HG03460 (cell line): ENCODE measurements around the gene ZER1.

Experiments
- ATAC-seq: cut with Tn5 transposase; IDR thresholded peaks from one replicate; pipeline ENCODE4 v1.9.1; 2021; ENCODE audit not compliant: unreplicated experiment

ZER1 gene

GRCh38 chr9:128743421-128743820 is 28.3 kb downstream of the ZER1 start:
- no peak for ATAC-seq

DNA sequence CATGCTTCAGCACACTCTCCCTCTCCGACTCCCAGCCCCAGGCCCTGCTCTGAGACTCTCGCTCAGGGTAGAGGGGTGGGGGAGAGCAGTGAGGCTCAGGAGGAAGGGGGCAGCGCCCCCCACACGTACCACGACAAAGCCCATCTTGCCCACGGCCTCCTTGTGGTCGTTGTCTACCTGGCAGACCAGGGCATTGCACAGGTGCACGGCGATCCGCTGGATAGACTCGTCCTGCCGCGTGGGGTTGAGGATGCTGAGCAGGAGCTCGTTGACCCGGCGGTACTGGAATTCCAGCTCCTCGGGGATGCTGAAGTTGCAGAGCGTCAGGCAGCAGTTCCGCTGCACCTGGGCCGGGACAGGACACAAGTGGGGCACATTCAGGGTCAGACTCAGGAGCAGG is 29.3 kb downstream of the ZER1 start:
- no peak for ATAC-seq

DNA sequence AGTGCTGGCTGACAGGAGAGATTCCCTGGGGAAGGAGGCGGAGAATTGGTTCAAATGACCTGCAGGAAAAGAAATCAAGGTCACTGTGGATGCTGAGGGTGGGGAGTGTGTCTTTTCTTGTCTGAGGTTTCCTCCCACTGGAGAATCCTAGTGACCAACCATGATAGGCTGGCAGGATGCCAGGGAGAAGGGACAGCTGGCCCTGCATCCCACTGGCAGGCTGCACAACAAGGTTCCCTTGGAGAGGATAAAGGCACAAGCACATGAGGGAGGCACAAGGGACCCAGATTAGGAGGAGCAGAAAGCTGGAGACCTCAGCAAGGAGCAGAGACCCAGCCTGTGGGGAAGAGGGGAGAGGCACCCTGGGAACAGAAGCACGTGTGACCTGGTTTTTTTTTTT is 36.4 kb downstream of the ZER1 start:
- no peak for ATAC-seq

- ATAC-seq = no peak
Measured at GRCh38 chr9:128733256-128733655, 38.5 kb downstream of the ZER1 start.

- ATAC-seq = no peak
Measured at GRCh38 chr9:128732576-128732975, 39.2 kb downstream of the ZER1 start.

GRCh38 chr9:128731691-128732090 is 40.0 kb downstream of the ZER1 start:
- ATAC-seq = no peak

DNA sequence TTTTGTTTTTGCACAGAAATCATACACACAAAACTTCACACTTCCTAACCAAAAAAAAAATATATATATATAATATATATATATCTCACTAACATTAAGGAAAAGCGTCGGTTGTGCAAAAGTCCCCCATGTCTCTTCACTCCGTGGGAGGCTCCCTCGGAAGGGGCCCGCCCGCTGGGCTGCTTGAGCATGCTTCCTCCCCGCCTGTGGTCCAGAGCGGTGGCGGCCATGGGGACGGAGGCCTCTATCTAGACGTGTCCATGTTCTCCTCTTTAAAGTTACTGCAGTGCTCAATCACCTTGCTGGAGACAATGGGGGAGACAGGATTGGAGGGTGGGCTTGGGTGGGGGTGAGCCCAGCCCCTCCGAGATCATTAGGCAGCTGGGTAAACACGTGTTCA is 40.6 kb downstream of the ZER1 start:
- no peak for ATAC-seq

DNA sequence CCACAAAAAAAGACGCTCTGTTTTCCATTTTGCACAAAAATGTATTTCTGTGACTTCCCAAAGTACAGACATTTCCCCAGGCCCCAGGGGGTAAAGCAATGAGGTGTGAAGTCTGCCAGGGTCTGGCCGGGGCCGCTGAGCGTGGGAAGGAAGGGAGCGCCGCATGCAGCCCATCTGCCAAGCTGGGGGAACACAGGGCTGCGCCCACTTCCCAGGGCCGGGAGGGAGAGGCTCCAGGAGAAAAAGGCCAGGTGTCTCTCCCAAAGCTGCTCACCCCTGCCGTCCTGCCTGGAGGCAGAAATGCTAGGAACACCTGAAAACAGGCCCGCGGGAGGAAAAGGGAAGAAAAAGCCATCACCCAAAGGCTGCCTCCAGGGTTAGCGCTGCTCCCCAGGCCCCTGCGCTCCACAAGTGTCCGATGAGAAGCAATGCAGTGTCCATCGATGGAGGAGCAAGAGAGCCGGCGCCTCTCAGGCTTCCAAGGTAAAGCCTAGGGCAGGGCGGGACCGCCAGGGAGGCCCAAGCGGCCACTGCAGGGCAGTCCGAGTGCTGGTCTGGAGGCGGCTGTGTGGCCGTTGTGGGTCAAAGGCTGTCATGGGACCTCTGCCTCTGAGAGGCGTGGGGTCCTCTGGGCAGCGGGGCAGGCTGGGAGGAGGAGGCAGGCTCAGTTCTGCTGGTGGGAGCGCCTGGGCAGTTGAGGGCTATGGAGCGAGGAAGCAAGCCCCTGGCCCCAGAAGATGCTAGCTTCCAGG is 41.8 kb downstream of the ZER1 start:
- no peak for ATAC-seq

- no peak for ATAC-seq
Measured at GRCh38 chr9:128729302-128729701, 42.4 kb downstream of the ZER1 start.

DNA sequence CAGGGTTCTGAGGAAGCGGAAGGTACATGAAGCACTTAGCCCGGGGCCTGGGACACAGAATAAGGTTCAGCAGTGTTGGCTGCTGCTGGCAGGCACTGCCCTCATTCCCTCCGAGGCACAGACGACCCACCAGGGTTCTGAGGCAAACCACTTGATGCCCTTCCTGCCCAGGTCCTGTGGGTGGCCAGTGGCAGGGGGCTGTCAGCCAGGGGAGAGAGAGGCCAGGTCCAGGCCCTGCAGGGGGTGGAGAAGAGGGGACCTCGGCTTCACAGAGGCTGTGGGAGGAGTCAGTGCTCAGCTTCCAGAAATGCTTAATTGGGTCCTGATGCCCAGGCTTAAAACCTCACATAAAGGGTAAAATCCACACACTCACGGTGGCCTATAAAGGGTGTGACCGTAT is 43.4 kb downstream of the ZER1 start:
- ATAC-seq = no peak

- no peak for ATAC-seq
Measured at GRCh38 chr9:128727640-128728248, 44.0 kb downstream of the ZER1 start.

- ATAC-seq = no peak
Measured at GRCh38 chr9:128724744-128725211, 46.9 kb downstream of the ZER1 start.

DNA sequence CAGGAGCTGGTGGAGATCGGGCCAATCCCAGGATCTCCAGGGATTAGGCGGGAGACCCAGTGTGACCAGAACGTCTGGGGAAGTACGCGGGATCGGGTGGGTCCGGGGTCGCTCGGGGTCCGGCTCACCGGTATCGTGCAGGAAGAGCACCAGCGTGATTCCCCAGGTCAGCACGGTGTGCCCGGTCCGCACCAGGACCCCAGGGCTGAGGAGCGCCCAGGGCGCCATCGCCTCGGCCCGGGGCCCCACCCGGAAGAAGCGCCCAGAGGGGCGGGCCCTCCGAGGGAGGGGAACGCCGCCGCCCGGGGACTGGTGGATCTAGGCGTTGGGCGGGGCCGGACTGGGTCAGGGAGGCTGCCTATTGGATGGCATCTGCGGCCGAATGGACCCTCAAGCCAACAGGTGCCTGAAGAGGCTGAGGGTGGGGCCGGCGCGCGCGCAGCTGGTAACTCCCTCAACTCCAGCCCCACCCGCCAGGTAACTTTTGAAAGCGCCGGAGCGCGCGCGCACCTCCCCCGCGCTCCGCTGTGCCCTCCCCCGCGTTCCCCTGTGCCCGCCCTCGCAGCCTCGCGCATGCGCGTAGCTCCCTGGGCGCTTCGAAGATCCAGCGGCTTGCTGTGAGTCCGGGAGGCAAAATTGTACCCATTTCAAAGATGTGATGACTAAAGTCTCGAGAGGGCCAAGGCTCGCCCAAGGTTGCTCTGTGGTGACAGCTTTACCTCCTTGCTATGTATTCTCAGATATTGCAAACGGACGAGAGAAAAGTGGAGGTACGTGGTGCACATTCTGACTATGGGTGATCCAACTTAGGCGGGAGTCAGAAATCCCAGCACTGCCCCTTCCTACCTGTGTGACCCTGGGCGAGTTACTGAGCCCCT is 47.6 kb downstream of the ZER1 start, which contains the start of gene ZDHHC12:
TSS of gene ZDHHC12 (minus strand) at position 262 of the 878 bp plus-strand sequence. CDS start at position 228, 34 bp downstream.
- peak; percentile 96 for ATAC-seq

GRCh38 chr9:128723352-128723865 is 48.3 kb downstream of the ZER1 start:
- no peak for ATAC-seq

DNA sequence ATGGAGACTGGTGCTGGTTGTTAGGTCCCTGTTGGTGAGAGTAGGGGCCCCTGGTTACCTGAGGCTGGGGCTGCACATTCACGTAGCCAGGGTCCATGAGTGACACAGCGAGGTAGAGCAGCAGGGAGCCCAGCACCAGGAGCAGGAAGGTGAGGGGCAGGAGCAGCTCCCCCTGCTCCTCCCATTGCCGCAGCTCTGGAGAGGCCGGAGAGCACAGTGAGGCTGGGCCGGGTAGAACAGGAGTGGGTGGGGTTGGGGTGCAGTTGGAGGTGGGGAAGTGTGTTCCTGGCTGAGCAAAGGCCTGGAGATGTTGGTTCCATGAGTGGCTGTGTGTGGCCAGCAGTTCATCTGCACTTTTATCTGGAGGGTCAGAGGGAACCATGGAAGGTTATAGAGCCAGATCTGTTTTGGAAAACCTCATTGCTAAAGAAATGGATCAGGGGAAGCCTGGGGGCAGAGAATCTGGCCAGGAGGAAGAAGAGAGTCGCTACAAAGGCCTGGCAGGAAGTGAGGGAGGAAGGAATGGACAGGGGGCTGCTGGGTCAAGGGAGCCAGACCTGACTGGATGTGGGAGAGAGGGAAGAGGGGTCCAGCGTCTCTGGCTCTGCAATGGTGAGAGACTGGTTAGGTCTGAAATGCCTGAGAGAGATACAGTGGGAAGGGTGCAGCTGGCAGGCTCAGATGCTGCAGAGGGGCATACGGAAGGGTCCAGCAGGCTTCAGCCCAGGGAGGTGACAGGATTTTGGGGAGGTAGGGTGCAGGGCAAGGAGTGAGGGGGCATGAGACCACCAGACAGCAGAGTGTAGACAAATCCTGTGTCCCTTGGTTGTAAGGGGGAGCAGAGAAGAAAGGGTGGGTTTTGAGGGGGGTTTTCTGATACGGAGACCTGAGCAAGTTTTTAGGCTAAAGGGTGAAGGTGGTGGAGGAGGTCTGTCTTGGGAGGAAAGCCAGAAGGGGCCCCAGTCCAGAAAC is 49.1 kb downstream of the ZER1 start:
- ATAC-seq = no peak

DNA sequence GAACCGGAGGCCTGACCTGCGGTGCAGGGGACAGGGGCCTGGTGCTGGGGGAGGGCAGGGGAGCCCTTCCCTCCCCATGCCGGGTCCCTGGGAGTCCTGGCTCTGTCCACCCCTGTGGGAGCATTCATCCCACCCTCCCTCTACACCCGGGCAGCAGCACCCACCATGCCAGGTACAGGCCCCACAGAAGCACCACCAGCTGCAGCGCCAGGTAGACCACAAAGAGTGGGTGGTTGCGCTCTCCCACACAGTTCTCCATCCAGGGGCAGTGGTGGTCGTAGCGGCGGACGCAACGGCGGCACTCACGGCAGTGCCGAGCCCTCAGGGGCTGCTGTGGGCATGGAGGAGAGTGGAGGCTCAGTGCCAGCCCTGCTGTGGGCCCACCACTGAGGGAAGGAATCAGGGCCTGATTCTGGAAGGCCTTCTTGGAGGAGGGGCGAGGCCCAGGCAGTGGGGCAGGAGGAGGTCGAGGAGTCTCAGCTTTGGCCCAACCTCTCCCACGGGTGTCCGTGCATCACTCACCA is 50.2 kb downstream of the ZER1 start:
- no peak for ATAC-seq

DNA sequence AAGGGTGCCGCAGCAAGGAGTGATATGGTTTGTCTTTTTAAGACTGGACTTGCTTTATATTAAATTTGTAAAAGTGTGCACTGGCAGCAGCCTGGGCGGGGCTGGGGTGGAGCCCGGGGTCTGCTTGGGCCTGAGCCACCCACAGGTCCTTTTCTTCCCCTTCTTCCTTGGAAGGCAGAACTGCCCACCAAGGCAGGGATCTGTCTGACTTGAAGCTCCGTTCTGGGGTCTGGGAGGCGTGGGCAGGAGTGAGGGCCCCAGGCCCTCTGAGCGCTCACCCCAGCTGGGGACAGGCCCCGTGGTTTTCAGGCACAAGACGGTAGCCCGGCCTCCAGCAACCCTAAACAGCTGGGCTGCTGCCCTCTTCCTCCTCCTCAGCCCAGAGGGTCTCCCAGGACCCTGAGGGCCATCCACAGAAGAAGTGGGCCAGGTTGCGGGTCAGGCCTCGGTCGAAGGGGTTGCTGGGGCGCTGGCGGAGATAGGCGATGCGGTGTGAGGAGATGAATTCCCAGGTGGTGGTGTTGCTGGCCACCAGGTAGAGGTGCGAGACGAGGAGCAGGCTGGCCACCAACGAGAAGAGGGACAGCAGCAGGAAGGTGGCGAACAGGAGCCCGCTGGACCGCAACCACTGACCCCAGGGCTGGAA is 50.8 kb downstream of the ZER1 start:
- ATAC-seq = no peak

DNA sequence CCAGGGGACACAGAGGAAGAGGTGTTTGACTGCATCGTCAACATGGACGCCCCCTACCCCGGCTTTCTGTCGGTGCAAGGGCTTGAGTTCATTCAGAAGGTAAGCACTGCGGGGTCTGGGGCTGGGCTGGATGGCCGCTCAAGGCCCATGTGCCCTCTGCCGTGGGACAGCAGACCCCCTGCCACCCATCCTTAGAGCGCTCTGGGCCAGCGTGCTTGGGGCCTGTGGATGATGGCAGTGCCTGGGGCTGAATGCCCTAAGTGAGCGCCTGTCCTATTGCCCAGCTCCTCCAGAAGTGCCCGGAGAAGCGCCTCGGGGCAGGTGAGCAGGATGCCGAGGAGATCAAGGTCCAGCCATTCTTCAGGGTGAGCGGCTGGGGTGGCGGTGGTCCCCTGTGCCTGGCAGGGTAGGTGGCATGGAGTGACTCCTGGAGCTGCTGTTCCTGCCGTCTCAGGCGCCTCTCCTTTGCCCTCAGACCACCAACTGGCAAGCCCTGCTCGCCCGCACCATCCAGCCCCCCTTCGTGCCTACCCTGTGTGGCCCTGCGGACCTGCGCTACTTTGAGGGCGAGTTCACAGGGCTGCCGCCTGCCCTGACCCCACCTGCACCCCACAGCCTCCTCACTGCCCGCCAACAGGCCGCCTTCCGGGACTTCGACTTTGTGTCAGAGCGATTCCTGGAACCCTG is 51.7 kb downstream of the ZER1 start:
- ATAC-seq = no peak

- no peak for ATAC-seq
Measured at GRCh38 chr9:128718475-128718874, 53.3 kb downstream of the ZER1 start.
